HepG2 (cell line): ENCODE results near the gene CASZ1. TPM values are rescaled to one million over a fixed set of nuclear protein-coding genes. Genes with fewer than 3 reads are reported as not detected.

Experiments used
- ATAC-seq: fragments of 200-7000 bp; cut with Tn5 transposase; 3 replicates; pipeline ENCODE4 v1.9.1; 2020; ENCODE audit warnings: mild to moderate bottlenecking, moderate library complexity
- BruUV-seq: library from RNA; stranded (reverse); fragments of 400-500 nt; replicated peaks from 2 replicates; lab custom pipeline; 2021; lab: Mats Ljungman, UMichigan
- CTCF ChIA-PET: fragments of 300-600 bp; formaldehyde crosslinking; extraction: SDS; loops from one replicate; lab custom pipeline; 2021; ENCODE audit warnings: low total read pairs, inconsistent platforms, low intra/inter-chr PET ratio; lab: Yijun Ruan, JAX
- POLR2A ChIA-PET: fragments of 350-600 bp; sonication (Branson Sonifier 250); formaldehyde crosslinking; loops from one replicate; lab custom pipeline; 2020; ENCODE audit warnings: antibody characterized with exemption, inconsistent platforms; lab: Yijun Ruan, JAX
- DNase-seq: peaks from one replicate; pipeline ENCODE4 v3.0.0-alpha.2; 2015; ENCODE audit warnings: low spot score
- FAIRE-seq: peaks from 3 replicates; lab custom pipeline; 2011; peaks lifted over from hg19 to GRCh38; lab: Jason Lieb, UNC
- H2AFZ ChIP-seq: one replicate; pipeline ENCODE4 v1.6.1; 2011; ENCODE audit warnings: low read length, inconsistent platforms
- H3K27ac ChIP-seq: fragments of 300-600 bp; 3 replicates; pipeline ENCODE4 v1.8.0; 2011; ENCODE audit warnings: mixed run types, mild to moderate bottlenecking, mixed read lengths, low read length, inconsistent platforms; ENCODE audit not compliant: insufficient read depth; ENCODE audit errors: extremely low read length
- H3K27me3 ChIP-seq, 2 experiments: fragments of 200-600 bp in 1 of 2; 2 replicates in 1 of 2; 3 replicates in 1 of 2; pipeline versions ENCODE4 v1.6.0 to v1.8.0; 2011; ENCODE audit warnings: low read length in 2 of 2, mild to moderate bottlenecking in 2 of 2, moderate library complexity in 2 of 2, inconsistent platforms in 1 of 2; ENCODE audit not compliant: insufficient read depth in 2 of 2, control insufficient read depth in 1 of 2
- H3K36me3 ChIP-seq, 2 experiments: fragments of 200-600 bp in 1 of 2; replicated peaks in 1 of 2; 2 replicates in 1 of 2; 3 replicates in 1 of 2; pipeline versions ENCODE4 v1.5.1 to v1.8.0; 2011; ENCODE audit warnings: low read length in 2 of 2, inconsistent platforms in 1 of 2; ENCODE audit not compliant: insufficient read depth in 2 of 2, control insufficient read depth in 1 of 2
- H3K4me1 ChIP-seq: 2 replicates; pipeline ENCODE4 v1.5.1; 2012; ENCODE audit warnings: low read length, inconsistent platforms; ENCODE audit not compliant: insufficient read depth
- H3K4me2 ChIP-seq: 2 replicates; pipeline ENCODE4 v1.6.0; 2011; ENCODE audit warnings: low read depth, low read length, inconsistent platforms
- H3K4me3 ChIP-seq, 3 experiments: fragments of 200-600 bp in 1 of 3; sonication (generic), shearing (Covaris generic) in 1 of 3; replicated peaks in 1 of 3; 2 replicates each; pipeline ENCODE4 v1.5.1; 2011 to 2016; ENCODE audit warnings: low read length in 3 of 3, inconsistent platforms in 2 of 3, low read depth in 2 of 3, mild to moderate bottlenecking in 2 of 3, control low read depth in 1 of 3, mixed read lengths in 1 of 3; ENCODE audit not compliant: insufficient read depth in 1 of 3
- H3K79me2 ChIP-seq: one replicate; pipeline ENCODE4 v1.6.1; 2011; ENCODE audit warnings: low read length, inconsistent platforms; ENCODE audit not compliant: insufficient read depth
- H3K9ac ChIP-seq: 2 replicates; pipeline ENCODE4 v1.6.0; 2011; ENCODE audit warnings: mild to moderate bottlenecking, low read depth, low read length, inconsistent platforms; ENCODE audit not compliant: insufficient read depth
- H3K9me3 ChIP-seq: 2 replicates; pipeline ENCODE4 v1.5.1; 2012; ENCODE audit warnings: mild to moderate bottlenecking, low read length
- H4K20me1 ChIP-seq: 2 replicates; pipeline ENCODE4 v1.6.0; 2011; ENCODE audit warnings: inconsistent platforms, mild to moderate bottlenecking, low read length, moderate library complexity; ENCODE audit not compliant: insufficient read depth
- SMARCE1 ChIP-seq: fragments of 450-650 bp; IDR thresholded peaks from 2 replicates; pipeline ENCODE4 v1.6.1; 2017; ENCODE audit warnings: borderline replicate concordance
- SNAPC4 ChIP-seq: sonication (generic); formaldehyde crosslinking; IDR thresholded peaks from 2 replicates; pipeline ENCODE4 v1.4.0; 2020; ENCODE audit warnings: mild to moderate bottlenecking, missing genetic modification reagents
- WGBS: methylation state at CpG from one replicate; pipeline ENCODE4 v1.1.6; 2017; ENCODE audit warnings: low lambda C conversion rate; 5-methylcytosine and 5-hydroxymethylcytosine counted together
- in situ Hi-C: cut with HindIII; loops from 2 replicates; pipeline ENCODE4 v1.10.0; 2017; ENCODE audit warnings: low pct_unique_long_range_greater_than_20kb; ENCODE audit not compliant: extremely low pct_ligation_motif_present
- intact Hi-C: fragments of 100-400 bp; cut with micrococcal nuclease; formaldehyde crosslinking; loops from one replicate; pipeline ENCODE4 v1.10.0; 2022; ENCODE audit not compliant: unreplicated experiment
- polyA plus RNA-seq, 8 experiments: library from polyadenylated mRNA; depleted of rRNA in 3 of 8; stranded (reverse) in 7 of 8; unstranded in 1 of 8; fragments of >200 nt; fragmentation: Illumina TruSeq in 4 of 8; extraction: Trizol in 4 of 8; gene quantifications; 2 replicates each; pipeline versions ENCODE4 v1.2.1 to v1.2.3, GENCODE V29; 2011 to 2016; ENCODE audit warnings: low read depth in 4 of 8, missing spikeins in 1 of 8, mixed read lengths in 1 of 8; ENCODE audit not compliant: insufficient read depth in 1 of 8
- total RNA-seq, 5 experiments: library from RNA; depleted of rRNA; stranded (reverse); fragments of >200 nt; fragmentation: Illumina TruSeq; extraction: Trizol; gene quantifications; 2 replicates each; pipeline ENCODE4 v1.2.3, GENCODE V29; 2016; ENCODE audit warnings: low read depth in 1 of 5
- TF ChIP-seq, protein P1 (sequence below): sonication (generic); formaldehyde crosslinking; IDR thresholded peaks from 2 replicates; pipeline ENCODE4 v1.4.0; 2020; ENCODE audit warnings: missing genetic modification reagents

CASZ1 gene
- total and polyA plus RNA-seq, 2 of the 13 experiments (the other 11 are each of a cell fraction or from before 2014, with no cell fraction given) = 1.9 to 3.7 TPM

DNA sequence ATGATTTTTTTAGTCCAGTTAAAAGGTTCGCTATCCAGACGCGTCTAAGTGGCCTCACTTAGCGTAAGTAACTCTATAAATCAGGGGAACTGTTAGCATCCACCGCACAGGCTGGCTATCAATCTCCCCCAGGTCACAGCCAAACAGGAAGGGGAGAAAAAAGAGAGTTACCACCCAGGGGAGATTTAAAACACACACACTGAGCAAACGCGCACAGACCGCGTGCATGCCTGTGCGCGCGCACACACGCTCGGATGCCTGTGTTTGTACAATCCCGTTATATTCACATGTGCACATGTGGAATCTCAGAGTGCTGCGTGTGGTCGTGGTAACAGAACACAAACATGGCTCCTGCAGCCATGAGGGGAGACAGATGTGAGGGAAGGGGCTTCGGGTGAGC is 125.4 kb downstream of the CASZ1 start:
- no peak overlapping the region for H3K4me3 ChIP-seq
- H3K4me1 ChIP-seq = peaks cover 25% of the 10 kb centered on the region
- H3K79me2 ChIP-seq = no peaks in the 10 kb centered on the region
- DNase-seq = no peak
- no peaks in the 10 kb centered on the region for H3K36me3 ChIP-seq
- H4K20me1 ChIP-seq = no peaks in the 10 kb centered on the region
- BruUV-seq = no TSS peak
- H3K27me3 ChIP-seq = no peaks in the 10 kb centered on the region
- FAIRE-seq = no peak
- TF ChIP-seq, protein P1, sequence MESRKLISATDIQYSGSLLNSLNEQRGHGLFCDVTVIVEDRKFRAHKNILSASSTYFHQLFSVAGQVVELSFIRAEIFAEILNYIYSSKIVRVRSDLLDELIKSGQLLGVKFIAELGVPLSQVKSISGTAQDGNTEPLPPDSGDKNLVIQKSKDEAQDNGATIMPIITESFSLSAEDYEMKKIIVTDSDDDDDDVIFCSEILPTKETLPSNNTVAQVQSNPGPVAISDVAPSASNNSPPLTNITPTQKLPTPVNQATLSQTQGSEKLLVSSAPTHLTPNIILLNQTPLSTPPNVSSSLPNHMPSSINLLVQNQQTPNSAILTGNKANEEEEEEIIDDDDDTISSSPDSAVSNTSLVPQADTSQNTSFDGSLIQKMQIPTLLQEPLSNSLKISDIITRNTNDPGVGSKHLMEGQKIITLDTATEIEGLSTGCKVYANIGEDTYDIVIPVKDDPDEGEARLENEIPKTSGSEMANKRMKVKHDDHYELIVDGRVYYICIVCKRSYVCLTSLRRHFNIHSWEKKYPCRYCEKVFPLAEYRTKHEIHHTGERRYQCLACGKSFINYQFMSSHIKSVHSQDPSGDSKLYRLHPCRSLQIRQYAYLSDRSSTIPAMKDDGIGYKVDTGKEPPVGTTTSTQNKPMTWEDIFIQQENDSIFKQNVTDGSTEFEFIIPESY = peak; percentile 41; the same call in 1 of the 2 replicates
- no peak for TF ChIP-seq SMARCE1
- TF ChIP-seq SNAPC4 = no peak
- no peak for ATAC-seq
- CTCF ChIA-PET = no interaction called here
- H3K9ac ChIP-seq = no peak overlapping the region
- in situ Hi-C loops = no loop called here
- H3K27ac ChIP-seq = no peak overlapping the region
- WGBS = 86% methylated on average over 16 of the region's 18 CpGs
- intact Hi-C loops = no loop called here
- H2AFZ ChIP-seq = no peak overlapping the region
- POLR2A ChIA-PET = no interaction called here
- H3K9me3 ChIP-seq = no peaks in the 10 kb centered on the region
- H3K4me2 ChIP-seq = no peak overlapping the region
